Ishikawa (cell line): ENCODE measurements around the gene IL26.

Source experiments
- CEBPB ChIP-seq: IDR thresholded peaks from 2 replicates; pipeline ENCODE4 v1.6.1; 2012
- CREB1 ChIP-seq: IDR thresholded peaks from 2 replicates; pipeline ENCODE4 v1.6.1; 2012; ENCODE audit warnings: low read depth
- EGR1 ChIP-seq: IDR thresholded peaks from 2 replicates; pipeline ENCODE4 v1.6.1; 2012
- EP300 ChIP-seq: IDR thresholded peaks from 2 replicates; pipeline ENCODE4 v1.6.1; 2012; ENCODE audit warnings: borderline replicate concordance
- FOXM1 ChIP-seq: IDR thresholded peaks from 2 replicates; pipeline ENCODE4 v1.6.1; 2012; ENCODE audit warnings: low read depth, borderline replicate concordance
- MAX ChIP-seq: IDR thresholded peaks from 2 replicates; pipeline ENCODE4 v1.6.1; 2012
- NFIC ChIP-seq: IDR thresholded peaks from 2 replicates; pipeline ENCODE4 v1.6.1; 2012
- RAD21 ChIP-seq: IDR thresholded peaks from 2 replicates; pipeline ENCODE4 v1.6.1; 2012; ENCODE audit warnings: low read depth
- REST ChIP-seq: IDR thresholded peaks from 2 replicates; pipeline ENCODE4 v1.6.1; 2012; ENCODE audit warnings: low read depth, mild to moderate bottlenecking
- TCF12 ChIP-seq: IDR thresholded peaks from 2 replicates; pipeline ENCODE4 v1.6.1; 2012; ENCODE audit warnings: low read depth
- TEAD4 ChIP-seq: IDR thresholded peaks from 2 replicates; pipeline ENCODE4 v1.6.1; 2012
- USF1 ChIP-seq: IDR thresholded peaks from 2 replicates; pipeline ENCODE4 v1.6.1; 2012
- YY1 ChIP-seq: IDR thresholded peaks from 2 replicates; pipeline ENCODE4 v1.6.1; 2012; ENCODE audit warnings: low read depth
- ZBTB7A ChIP-seq: IDR thresholded peaks from 2 replicates; pipeline ENCODE4 v1.6.1; 2012; ENCODE audit warnings: low read depth

- TF ChIP-seq EP300 (no peak), USF1 (no peak), ZBTB7A (no peak), CEBPB (no peak), RAD21 (no peak), REST (no peak), FOXM1 (no peak), MAX (no peak), EGR1 (no peak), CREB1 (no peak), YY1 (no peak), TCF12 (no peak), TEAD4 (no peak), NFIC (no peak)
Measured at GRCh38 chr12:68231691-68232090, 6.1 kb upstream of the IL26 start.
